ENCODE measurements around the gene GRIK4. TPM values are rescaled to one million over a fixed set of nuclear protein-coding genes. Genes with fewer than 3 reads are reported as not detected.
A peak's percentile ranks its signal among the peaks of the same experiment; 100 is the strongest.

GRIK4 gene
- total and polyA plus RNA-seq, 11 donors = 0.04 to 0.45 (median 0.12) TPM; not detected in 6

DNA sequence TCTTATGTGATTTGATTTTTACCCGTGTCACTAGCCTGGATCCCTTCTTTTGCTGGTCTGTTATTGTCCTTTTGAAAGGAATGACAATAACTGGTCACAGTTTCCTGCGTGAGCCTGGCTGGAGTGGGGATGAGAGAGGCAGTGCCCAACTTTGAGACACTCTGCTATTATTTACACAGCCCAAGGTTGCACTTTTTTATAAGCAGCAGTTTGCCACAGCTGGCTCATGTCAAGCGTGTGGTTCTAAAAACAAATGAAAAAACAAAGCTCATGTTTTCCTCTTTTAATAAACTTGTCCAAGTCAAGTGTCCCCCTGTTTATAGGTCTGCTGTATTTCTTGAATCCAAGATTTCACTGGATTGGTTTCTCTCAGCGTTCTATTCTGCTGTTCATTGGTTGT is 201.3 kb downstream of the GRIK4 start:
- Histone ChIP-seq H3K36me3 (no peaks in the 10 kb centered on the region), H3K4me3 (no peak overlapping the region), H3K27me3 (peaks cover 0 to 22% (median 0%) of the 10 kb centered on the region in 9 donors), H3K9me3 (peaks cover 0 to 9% (median 0%) of the 10 kb centered on the region in 12 donors), H3K4me1 (peaks cover 0 to 15% (median 4%) of the 10 kb centered on the region in 12 donors), H3K27ac (no peak overlapping the region)
- DNase-seq (no peak), ATAC-seq (no peak)
- intact Hi-C loops (cut with DNase I) = no loop called here
- WGBS, 4 donors = 75 to 87% (median 81%) methylated on average over 4 of the region's 4 CpGs
- TF ChIP-seq, protein P1, sequence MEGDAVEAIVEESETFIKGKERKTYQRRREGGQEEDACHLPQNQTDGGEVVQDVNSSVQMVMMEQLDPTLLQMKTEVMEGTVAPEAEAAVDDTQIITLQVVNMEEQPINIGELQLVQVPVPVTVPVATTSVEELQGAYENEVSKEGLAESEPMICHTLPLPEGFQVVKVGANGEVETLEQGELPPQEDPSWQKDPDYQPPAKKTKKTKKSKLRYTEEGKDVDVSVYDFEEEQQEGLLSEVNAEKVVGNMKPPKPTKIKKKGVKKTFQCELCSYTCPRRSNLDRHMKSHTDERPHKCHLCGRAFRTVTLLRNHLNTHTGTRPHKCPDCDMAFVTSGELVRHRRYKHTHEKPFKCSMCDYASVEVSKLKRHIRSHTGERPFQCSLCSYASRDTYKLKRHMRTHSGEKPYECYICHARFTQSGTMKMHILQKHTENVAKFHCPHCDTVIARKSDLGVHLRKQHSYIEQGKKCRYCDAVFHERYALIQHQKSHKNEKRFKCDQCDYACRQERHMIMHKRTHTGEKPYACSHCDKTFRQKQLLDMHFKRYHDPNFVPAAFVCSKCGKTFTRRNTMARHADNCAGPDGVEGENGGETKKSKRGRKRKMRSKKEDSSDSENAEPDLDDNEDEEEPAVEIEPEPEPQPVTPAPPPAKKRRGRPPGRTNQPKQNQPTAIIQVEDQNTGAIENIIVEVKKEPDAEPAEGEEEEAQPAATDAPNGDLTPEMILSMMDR (IDR thresholded peaks at IDR 0.05) = no peak
- TF ChIP-seq POLR2A (IDR thresholded peaks at IDR 0.05) = no peak

DNA sequence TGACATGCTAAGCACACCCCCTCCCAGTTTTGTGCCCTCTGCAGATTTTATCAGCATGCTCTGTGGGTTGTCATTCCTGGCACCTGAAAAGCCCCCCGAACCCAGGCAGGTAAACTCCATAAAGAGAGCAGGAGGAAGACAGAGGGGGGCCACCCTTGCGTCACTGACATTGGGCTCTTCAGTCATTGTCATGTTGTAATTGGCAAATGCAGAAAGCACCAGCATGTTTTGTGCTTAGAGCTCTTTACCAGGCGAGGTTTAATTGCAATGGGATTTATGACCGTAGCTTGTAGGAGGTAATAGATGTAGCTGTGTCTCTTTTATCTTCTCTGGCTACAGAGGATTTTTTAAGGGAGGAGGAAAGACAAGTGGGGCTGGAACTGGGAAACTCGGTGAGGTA is 201.7 kb downstream of the GRIK4 start:
- TF ChIP-seq, protein P1 (IDR thresholded peaks at IDR 0.05) = no peak
- no peak for TF ChIP-seq POLR2A (IDR thresholded peaks at IDR 0.05)
- ATAC-seq (no peak), DNase-seq (no peak)
- 73 to 78% (median 74%) methylated on average over 5 of the region's 5 CpGs for WGBS, 4 donors
- H3K9me3 ChIP-seq = peaks cover 0 to 5% (median 0%) of the 10 kb centered on the region in 12 donors
- no peak overlapping the region for H3K27ac ChIP-seq
- intact Hi-C loops (cut with DNase I) = no loop called here
- H3K4me3 ChIP-seq = no peak overlapping the region
- no peaks in the 10 kb centered on the region for H3K36me3 ChIP-seq
- H3K4me1 ChIP-seq = peaks cover 0 to 15% (median 4%) of the 10 kb centered on the region in 12 donors
- peaks cover 0 to 26% (median 0%) of the 10 kb centered on the region in 9 donors for H3K27me3 ChIP-seq

DNA sequence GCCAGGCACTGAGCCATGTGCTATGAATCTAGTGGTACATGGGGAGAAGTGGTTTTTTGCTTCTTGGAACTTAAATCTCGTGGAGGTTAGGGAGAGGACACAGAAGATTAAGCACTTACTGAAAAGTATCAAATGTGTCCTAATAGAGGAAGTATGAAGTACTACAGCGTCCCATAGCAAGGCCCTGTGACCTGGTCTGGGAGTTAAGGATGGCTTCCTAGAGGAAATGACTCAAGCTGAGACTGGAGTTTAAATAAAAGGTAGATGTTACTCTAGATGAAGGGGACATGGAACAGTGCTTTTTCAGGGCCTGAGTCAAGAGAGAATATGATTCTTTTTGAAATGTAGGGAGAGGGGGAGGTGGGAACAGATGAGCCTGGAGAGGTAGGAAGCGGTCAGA is 202.9 kb downstream of the GRIK4 start:
- TF ChIP-seq, protein P1 (IDR thresholded peaks at IDR 0.05) = no peak
- TF ChIP-seq POLR2A (IDR thresholded peaks at IDR 0.05) = no peak
- 72 to 82% (median 76%) methylated on average over 3 of the region's 3 CpGs for WGBS, 4 donors
- ATAC-seq (no peak), DNase-seq (no peak)
- Histone ChIP-seq H3K36me3 (no peaks in the 10 kb centered on the region), H3K4me3 (no peak overlapping the region), H3K4me1 (peaks cover 0 to 15% (median 4%) of the 10 kb centered on the region in 12 donors), H3K27ac (no peak overlapping the region), H3K27me3 (peaks cover 0 to 33% (median 0%) of the 10 kb centered on the region in 9 donors), H3K9me3 (no peaks in the 10 kb centered on the region)
- intact Hi-C loops (cut with DNase I) = no loop called here

DNA sequence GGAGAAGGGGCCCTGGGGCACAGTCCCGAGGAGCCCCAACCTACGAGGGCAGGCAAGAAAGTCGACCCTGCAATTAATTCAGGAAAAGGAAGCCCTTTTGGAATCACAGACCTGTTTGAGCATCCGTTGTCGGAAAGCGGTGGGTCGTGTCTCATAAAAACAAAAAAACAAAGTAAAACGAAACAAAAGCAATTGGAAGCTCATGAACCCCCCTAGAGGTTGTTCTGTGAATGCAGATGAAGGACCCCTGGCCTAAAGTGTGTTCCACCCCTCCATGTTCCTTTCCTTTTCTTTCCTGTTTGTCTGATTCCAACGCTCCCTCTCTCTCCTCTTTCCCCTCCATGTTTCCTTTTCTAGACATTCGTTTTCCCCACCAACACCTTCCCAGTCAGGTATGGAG is 203.7 kb downstream of the GRIK4 start:
- Histone ChIP-seq H3K9me3 (no peaks in the 10 kb centered on the region), H3K4me3 (peak overlapping the region in 4 of 12 donors; percentile 12 to 37 (median 23)), H3K36me3 (no peaks in the 10 kb centered on the region), H3K27ac (no peak overlapping the region), H3K4me1 (peaks cover 0 to 14% (median 4%) of the 10 kb centered on the region in 12 donors), H3K27me3 (peaks cover 0 to 39% (median 0%) of the 10 kb centered on the region in 9 donors)
- 39 to 52% (median 47%) methylated on average over 10 of the region's 10 CpGs for WGBS, 4 donors
- TF ChIP-seq POLR2A (IDR thresholded peaks at IDR 0.05) = no peak
- TF ChIP-seq, protein P1 (IDR thresholded peaks at IDR 0.05) = peak in 8 of 12 donors; percentile 8 to 45 (median 30)
- DNase-seq (no peak), ATAC-seq (no peak)
- intact Hi-C loops (cut with DNase I) = no loop called here
